Lower lobe of right lung (tissue), 2 donors: Measurements from ENCODE around the gene BCOR. TPM values are rescaled to one million over a fixed set of nuclear protein-coding genes. Genes with fewer than 3 reads are reported as not detected.

Experiments
- ATAC-seq, 2 donors: fragments of 200-7000 bp; cut with Tn5 transposase; one replicate each; pipeline ENCODE4 v1.9.1; 2020 to 2022; ENCODE audit warnings: mild to moderate bottlenecking in 2 of 2, moderate library complexity in 2 of 2
- DNase-seq: peaks from one replicate; pipeline ENCODE4 v3.0.0-alpha.2; 2020
- H3K27ac ChIP-seq: fragments of 200-600 bp; one replicate; pipeline ENCODE4 v1.8.0; 2022
- H3K27me3 ChIP-seq: fragments of 200-600 bp; one replicate; pipeline ENCODE4 v1.8.0; 2022; ENCODE audit warnings: low read depth
- H3K36me3 ChIP-seq: fragments of 200-600 bp; one replicate; pipeline ENCODE4 v1.8.0; 2022; ENCODE audit warnings: mild to moderate bottlenecking
- H3K4me1 ChIP-seq: fragments of 200-600 bp; one replicate; pipeline ENCODE4 v1.8.0; 2022
- H3K4me3 ChIP-seq: fragments of 200-600 bp; one replicate; pipeline ENCODE4 v1.8.0; 2022; ENCODE audit warnings: mild to moderate bottlenecking
- H3K9me3 ChIP-seq: fragments of 200-600 bp; one replicate; pipeline ENCODE4 v1.8.0; 2022
- intact Hi-C: fragments of 100-400 bp; cut with DNase I; formaldehyde crosslinking; loops from one replicate; pipeline ENCODE4 v1.11.0; 2022
- total RNA-seq: library from RNA; stranded (reverse); fragmentation: NEBNext Ultra II Directional; extraction: Animal tissue kit (Norgen Biotek cat#: 25700); gene quantifications from one replicate; pipeline ENCODE4 v1.2.1, GENCODE V29; 2021
- TF ChIP-seq, protein P1 (sequence below): fragments of 200-600 bp; IDR thresholded peaks from one replicate; pipeline ENCODE4 v1.8.0; 2022; ENCODE audit warnings: antibody characterized with exemption, mild to moderate bottlenecking
- donor health status: DM: no; HTN: yes; CAD: no; lungs with severe emphysema.

The BCOR gene
- total RNA-seq, 1 donor from 2014 or later, result 25.7 TPM

DNA sequence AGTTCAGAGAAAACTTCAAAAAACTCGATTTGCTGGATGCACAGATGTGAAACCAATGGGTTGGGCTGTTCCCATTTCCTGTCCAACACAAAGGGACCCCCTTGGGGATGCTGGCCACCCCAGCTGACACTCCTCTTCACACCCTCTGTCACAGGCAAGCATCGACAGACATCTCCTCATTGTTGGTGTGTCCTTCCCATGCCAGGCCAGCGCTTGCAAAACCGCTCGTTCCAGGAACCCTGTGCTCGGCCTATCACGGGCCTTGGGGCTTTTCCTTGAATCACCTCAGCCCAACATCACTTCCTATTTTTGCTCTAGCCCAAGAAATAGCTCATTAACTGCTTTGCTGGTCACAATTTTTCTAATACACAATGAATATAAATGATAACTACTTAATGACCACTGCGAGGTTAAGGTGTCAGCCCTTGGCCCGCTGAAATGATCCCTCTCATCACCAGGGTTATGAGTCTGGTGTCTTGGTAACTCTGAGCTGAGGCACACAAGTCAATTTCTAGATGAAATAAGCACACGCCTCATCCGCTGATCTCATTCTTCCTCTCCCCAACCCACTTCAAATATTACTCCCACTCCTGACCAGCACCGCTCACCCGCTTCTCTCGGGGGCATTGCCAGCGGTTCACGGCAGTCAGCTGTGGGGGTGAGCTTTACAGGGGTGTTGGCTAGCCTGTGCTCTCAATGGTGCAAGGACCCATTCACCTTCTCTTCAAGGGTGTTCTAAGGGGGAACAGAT lies 32.3 kb downstream of the BCOR start:
- intact Hi-C loops, result no loop called here
- no peaks in the 10 kb centered on the region for H3K9me3 ChIP-seq
- H3K4me1 ChIP-seq, result no peaks in the 10 kb centered on the region
- no peak overlapping the region for H3K4me3 ChIP-seq
- H3K27me3 ChIP-seq, result no peaks in the 10 kb centered on the region
- DNase-seq (no peak), ATAC-seq (peak in 1 of 2 donors; percentile 31)
- H3K36me3 ChIP-seq, result peaks cover 52% of the 10 kb centered on the region
- H3K27ac ChIP-seq, result no peak overlapping the region
- TF ChIP-seq, protein P1, sequence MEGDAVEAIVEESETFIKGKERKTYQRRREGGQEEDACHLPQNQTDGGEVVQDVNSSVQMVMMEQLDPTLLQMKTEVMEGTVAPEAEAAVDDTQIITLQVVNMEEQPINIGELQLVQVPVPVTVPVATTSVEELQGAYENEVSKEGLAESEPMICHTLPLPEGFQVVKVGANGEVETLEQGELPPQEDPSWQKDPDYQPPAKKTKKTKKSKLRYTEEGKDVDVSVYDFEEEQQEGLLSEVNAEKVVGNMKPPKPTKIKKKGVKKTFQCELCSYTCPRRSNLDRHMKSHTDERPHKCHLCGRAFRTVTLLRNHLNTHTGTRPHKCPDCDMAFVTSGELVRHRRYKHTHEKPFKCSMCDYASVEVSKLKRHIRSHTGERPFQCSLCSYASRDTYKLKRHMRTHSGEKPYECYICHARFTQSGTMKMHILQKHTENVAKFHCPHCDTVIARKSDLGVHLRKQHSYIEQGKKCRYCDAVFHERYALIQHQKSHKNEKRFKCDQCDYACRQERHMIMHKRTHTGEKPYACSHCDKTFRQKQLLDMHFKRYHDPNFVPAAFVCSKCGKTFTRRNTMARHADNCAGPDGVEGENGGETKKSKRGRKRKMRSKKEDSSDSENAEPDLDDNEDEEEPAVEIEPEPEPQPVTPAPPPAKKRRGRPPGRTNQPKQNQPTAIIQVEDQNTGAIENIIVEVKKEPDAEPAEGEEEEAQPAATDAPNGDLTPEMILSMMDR, result no peak

DNA sequence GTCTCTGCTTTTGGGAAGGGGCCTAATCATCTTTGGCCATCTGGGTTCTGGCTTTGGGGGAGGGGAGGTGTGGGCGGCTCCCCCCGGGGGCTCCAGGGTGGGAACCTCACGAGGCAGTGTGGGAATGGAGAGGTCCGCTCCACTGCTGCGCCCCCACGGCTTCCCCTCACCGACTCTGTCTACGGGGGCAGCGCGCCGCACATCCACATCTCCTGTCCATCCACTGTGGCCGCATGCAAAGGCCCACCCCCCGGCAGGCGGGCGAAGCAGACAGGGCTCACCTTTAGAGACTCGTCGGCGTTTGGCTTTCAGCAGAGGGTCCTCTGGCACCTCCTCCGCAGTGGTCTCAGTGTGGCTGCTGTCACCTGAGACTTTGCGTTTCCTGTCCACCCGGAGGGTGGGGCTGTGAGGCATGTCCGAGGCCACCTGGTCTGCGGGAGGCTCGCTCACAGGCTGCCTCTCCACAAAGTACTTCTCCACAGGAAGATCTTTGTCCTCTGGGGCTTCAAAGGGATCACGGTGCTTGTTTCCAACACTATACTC lies 33.6 kb downstream of the BCOR start:
- Histone ChIP-seq H3K27ac (no peak overlapping the region), H3K4me1 (no peaks in the 10 kb centered on the region), H3K4me3 (no peak overlapping the region), H3K36me3 (peaks cover 50% of the 10 kb centered on the region), H3K27me3 (no peaks in the 10 kb centered on the region), H3K9me3 (no peaks in the 10 kb centered on the region)
- no peak for DNase-seq
- intact Hi-C loops, result no loop called here
- ATAC-seq, result no peak
- TF ChIP-seq, protein P1, result no peak

DNA sequence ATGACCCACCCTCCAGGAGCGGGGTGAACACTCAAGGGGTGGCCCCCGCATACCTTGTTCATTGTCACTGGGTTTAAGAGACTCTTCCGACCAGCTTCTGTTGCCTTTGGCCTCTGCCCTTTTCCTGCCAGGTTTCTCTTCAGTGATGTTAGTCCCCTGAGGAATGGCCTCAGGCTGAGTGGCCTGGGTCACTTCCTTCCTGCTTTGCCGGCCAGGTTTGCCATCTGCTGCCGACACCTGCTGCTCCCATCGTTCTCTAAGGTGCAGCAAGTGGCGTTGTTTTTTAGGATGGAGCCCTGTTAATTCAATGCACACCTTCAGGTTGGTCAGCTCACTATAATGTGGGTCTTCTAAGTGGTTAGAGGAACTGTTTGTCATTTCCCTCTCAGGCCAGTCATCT lies 34.2 kb downstream of the BCOR start:
- Histone ChIP-seq H3K36me3 (peaks cover 49% of the 10 kb centered on the region), H3K4me3 (no peak overlapping the region), H3K27me3 (no peaks in the 10 kb centered on the region), H3K27ac (no peak overlapping the region), H3K9me3 (no peaks in the 10 kb centered on the region), H3K4me1 (no peaks in the 10 kb centered on the region)
- no peak for ATAC-seq
- TF ChIP-seq, protein P1, result no peak
- DNase-seq, result no peak
- intact Hi-C loops, result no loop called here

DNA sequence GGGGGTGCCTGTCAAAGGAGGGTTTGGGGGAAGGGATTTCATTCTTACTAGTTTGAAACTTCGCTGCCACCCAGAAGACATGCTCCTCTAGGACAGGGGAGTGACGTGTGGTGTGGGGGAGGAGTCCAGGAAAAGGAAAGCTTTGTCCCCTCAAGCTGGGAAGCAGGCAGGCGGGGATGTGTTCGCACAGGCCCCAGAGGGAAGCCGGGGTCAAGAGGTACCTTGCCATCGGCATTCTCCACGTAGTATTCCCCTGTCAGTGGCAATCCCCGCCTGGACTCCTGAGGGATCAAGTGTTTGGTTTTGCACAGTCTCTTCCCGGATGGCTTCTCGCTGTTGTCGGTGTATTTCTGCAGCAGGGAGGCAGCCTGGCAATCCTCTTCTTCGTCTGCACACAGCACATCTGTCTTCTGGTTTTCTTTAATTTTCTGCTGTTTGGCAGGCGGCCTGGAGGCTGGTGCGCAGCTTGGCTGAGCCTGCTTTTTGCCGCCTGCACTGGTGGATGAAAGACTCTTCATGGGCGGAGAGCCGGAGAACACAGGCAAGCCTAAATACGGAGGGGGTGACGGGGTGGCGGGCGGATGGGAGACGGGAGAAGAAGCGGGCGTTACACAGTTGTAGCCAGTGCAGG lies 35.1 kb downstream of the BCOR start:
- no peaks in the 10 kb centered on the region for H3K4me1 ChIP-seq
- H3K27me3 ChIP-seq, result no peaks in the 10 kb centered on the region
- H3K4me3 ChIP-seq, result no peak overlapping the region
- TF ChIP-seq, protein P1, result no peak
- no peak overlapping the region for H3K27ac ChIP-seq
- DNase-seq (no peak), ATAC-seq (no peak)
- peaks cover 52% of the 10 kb centered on the region for H3K36me3 ChIP-seq
- H3K9me3 ChIP-seq, result no peaks in the 10 kb centered on the region
- intact Hi-C loops, result no loop called here

DNA sequence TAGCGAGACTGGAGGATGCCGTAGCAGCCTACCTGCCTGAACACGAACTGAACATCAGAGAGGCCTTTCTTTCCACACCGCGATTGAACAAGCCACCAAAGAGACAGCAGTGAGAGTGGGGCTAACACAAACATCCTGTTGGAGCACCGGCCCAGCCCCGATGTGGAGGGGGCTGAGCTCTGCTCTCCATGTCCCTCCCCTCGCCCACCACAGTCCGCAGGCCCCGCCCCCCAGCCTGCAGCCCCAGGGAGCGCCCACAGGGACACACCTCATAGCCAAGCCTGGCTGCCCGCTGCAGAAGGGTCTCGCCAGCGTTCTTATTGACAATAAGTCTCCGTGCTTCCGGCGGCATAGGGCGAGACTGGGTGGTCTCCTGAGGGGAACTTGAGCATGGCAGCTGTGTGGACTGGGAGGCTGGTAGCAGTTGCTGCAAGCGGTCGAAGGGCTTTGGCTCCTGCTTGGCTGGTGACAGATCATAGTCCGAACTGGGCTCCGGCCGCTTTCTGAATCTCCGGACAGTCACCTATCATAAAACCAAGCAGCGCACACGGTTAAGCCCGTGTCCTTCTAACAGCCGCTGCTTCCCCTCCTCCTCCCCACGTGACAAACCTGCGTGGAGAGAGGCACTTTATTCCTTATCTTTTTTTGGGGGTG lies 35.8 kb downstream of the BCOR start:
- H3K4me3 ChIP-seq, result no peak overlapping the region
- DNase-seq, result no peak
- no peaks in the 10 kb centered on the region for H3K9me3 ChIP-seq
- ATAC-seq, result no peak
- intact Hi-C loops, result no loop called here
- no peaks in the 10 kb centered on the region for H3K27me3 ChIP-seq
- TF ChIP-seq, protein P1, result no peak
- no peak overlapping the region for H3K27ac ChIP-seq
- peaks cover 57% of the 10 kb centered on the region for H3K36me3 ChIP-seq
- H3K4me1 ChIP-seq, result no peaks in the 10 kb centered on the region
